Hepatocyte (in vitro differentiated cells): ENCODE measurements around the gene NAXD.

Source experiments
- EZH2 ChIP-seq: fragments of 200-600 bp; sonication (generic); IDR thresholded peaks from 2 replicates; pipeline ENCODE4 v1.6.1; 2016; ENCODE audit warnings: antibody characterized with exemption, mild to moderate bottlenecking, borderline replicate concordance
- TF ChIP-seq, protein P1 (sequence below): fragments of 200-600 bp; sonication (generic); IDR thresholded peaks from 2 replicates; pipeline ENCODE4 v1.5.1; 2016; ENCODE audit warnings: antibody characterized with exemption, mild to moderate bottlenecking; ENCODE audit not compliant: poor library complexity

DNA sequence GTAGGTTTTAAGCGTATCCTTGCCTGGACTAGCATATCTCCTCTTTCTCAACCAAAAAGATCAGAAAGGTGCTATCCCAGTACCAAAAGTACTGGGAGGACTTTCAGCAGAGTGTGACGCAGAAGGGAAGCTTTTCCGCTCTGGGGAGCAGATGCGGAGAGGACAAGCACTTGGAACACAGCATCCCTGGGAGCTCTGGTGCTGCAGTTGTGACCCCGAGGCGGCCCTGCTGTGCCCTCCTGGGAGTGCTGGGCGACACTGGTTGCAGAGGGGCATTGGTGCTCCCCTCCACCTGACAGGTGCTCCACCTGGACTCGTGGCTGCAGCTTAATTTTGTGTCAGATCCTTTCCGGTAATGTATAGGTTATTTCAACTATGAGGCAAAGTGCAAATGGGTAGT is 3.4 kb downstream of the NAXD start:
- TF ChIP-seq, protein P1, sequence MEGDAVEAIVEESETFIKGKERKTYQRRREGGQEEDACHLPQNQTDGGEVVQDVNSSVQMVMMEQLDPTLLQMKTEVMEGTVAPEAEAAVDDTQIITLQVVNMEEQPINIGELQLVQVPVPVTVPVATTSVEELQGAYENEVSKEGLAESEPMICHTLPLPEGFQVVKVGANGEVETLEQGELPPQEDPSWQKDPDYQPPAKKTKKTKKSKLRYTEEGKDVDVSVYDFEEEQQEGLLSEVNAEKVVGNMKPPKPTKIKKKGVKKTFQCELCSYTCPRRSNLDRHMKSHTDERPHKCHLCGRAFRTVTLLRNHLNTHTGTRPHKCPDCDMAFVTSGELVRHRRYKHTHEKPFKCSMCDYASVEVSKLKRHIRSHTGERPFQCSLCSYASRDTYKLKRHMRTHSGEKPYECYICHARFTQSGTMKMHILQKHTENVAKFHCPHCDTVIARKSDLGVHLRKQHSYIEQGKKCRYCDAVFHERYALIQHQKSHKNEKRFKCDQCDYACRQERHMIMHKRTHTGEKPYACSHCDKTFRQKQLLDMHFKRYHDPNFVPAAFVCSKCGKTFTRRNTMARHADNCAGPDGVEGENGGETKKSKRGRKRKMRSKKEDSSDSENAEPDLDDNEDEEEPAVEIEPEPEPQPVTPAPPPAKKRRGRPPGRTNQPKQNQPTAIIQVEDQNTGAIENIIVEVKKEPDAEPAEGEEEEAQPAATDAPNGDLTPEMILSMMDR = no peak
- TF ChIP-seq EZH2 = no peak
